OCI-LY7 (cell line): ENCODE data around the gene TMEM25.
"Not testable (repeated sequence)": the region's sequence is repeated elsewhere in the genome, so short reads cannot be mapped to it uniquely, and the experiment has no call there.

Source experiments
- EZH2phosphoT487 ChIP-seq: fragments of 200-600 bp; sonication (generic); IDR thresholded peaks from 2 replicates; pipeline ENCODE4 v1.6.1; 2018; ENCODE audit warnings: low read depth, borderline replicate concordance, mild to moderate bottlenecking, mixed run types, antibody characterized with exemption, low read length, moderate library complexity, mixed read lengths
- TF ChIP-seq, protein P1 (sequence below): fragments of 200-600 bp; sonication (generic); conservative IDR thresholded peaks from 2 replicates; pipeline ENCODE4 v1.5.1; 2014; ENCODE audit warnings: mild to moderate bottlenecking, antibody characterized with exemption, low read length, moderate library complexity, mixed read lengths

DNA sequence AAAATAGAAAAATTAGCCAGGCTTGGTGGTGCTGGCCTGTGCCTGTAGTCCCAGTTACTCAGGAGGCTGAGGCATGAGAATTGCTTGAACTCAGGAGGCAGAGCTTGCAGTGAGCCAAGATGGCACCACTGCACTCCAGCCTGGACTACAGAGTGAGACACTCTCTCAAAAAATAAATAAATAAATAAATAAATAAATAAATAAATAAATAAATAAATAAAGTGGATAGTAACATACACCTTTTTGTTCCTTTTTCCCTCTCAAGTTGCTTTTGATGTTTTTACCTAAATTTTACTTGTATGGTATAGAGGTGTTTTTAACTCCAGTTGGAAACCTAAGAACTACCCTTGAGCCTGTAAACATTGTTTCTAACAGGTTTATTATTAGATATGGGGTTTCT is 47.0 kb downstream of the TMEM25 start:
- TF ChIP-seq, protein P1, sequence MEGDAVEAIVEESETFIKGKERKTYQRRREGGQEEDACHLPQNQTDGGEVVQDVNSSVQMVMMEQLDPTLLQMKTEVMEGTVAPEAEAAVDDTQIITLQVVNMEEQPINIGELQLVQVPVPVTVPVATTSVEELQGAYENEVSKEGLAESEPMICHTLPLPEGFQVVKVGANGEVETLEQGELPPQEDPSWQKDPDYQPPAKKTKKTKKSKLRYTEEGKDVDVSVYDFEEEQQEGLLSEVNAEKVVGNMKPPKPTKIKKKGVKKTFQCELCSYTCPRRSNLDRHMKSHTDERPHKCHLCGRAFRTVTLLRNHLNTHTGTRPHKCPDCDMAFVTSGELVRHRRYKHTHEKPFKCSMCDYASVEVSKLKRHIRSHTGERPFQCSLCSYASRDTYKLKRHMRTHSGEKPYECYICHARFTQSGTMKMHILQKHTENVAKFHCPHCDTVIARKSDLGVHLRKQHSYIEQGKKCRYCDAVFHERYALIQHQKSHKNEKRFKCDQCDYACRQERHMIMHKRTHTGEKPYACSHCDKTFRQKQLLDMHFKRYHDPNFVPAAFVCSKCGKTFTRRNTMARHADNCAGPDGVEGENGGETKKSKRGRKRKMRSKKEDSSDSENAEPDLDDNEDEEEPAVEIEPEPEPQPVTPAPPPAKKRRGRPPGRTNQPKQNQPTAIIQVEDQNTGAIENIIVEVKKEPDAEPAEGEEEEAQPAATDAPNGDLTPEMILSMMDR: not testable (repeated sequence)
- not testable (repeated sequence) for TF ChIP-seq EZH2phosphoT487
